GM19043 (cell line): ENCODE measurements around the gene ZCWPW1.
A peak's percentile ranks its signal among the peaks of the same experiment; 100 is the strongest.

Experiments
- ATAC-seq: cut with Tn5 transposase; IDR thresholded peaks from one replicate; pipeline ENCODE4 v1.9.1; 2021; ENCODE audit warnings: low read depth; ENCODE audit not compliant: unreplicated experiment

ZCWPW1 gene

GRCh38 chr7:100433276-100433591 is 4.7 kb upstream of the ZCWPW1 start:
- ATAC-seq: no peak

GRCh38 chr7:100432621-100433275 is 4.2 kb upstream of the ZCWPW1 start:
- no peak for ATAC-seq

GRCh38 chr7:100432053-100432452 is 3.5 kb upstream of the ZCWPW1 start:
- no peak for ATAC-seq

- ATAC-seq: no peak
These were observed 2.8 kb upstream of the ZCWPW1 start for GRCh38 chr7:100431286-100431735.

GRCh38 chr7:100430493-100431285 is 2.2 kb upstream of the ZCWPW1 start:
- ATAC-seq: no peak

- peak; percentile 31 for ATAC-seq
These were observed 1.4 kb upstream of the ZCWPW1 start, which contains the start of gene MEPCE for GRCh38 chr7:100429637-100430492. Gene MEPCE, plus strand, starts transcription at chr7:100429831. Its CDS starts 188 bp downstream, at chr7:100430019.

- ATAC-seq: peak; percentile 54
These were observed 599 bp upstream of the ZCWPW1 start for GRCh38 chr7:100428967-100429636.

- ATAC-seq: no peak
These were observed 723 bp downstream of the ZCWPW1 start for GRCh38 chr7:100427762-100428198.

- ATAC-seq: no peak
These were observed 2.0 kb downstream of the ZCWPW1 start for GRCh38 chr7:100426516-100426915.

- ATAC-seq: no peak
These were observed 3.2 kb downstream of the ZCWPW1 start for GRCh38 chr7:100425347-100425746.

- ATAC-seq: no peak
These were observed 5.2 kb downstream of the ZCWPW1 start for GRCh38 chr7:100423315-100423714.

GRCh38 chr7:100419660-100420226 is 8.8 kb downstream of the ZCWPW1 start:
- no peak for ATAC-seq

- ATAC-seq: no peak
These were observed 9.4 kb downstream of the ZCWPW1 start for GRCh38 chr7:100418930-100419659.

- ATAC-seq: no peak
These were observed 13.1 kb downstream of the ZCWPW1 start for GRCh38 chr7:100415448-100415847.

GRCh38 chr7:100413889-100414288 is 14.6 kb downstream of the ZCWPW1 start:
- ATAC-seq: no peak

- ATAC-seq: no peak
These were observed 15.2 kb downstream of the ZCWPW1 start for GRCh38 chr7:100413346-100413745.

GRCh38 chr7:100411101-100411500 is 17.4 kb downstream of the ZCWPW1 start:
- ATAC-seq: no peak

GRCh38 chr7:100407285-100408180 is 21.0 kb downstream of the ZCWPW1 start:
- no peak for ATAC-seq

- no peak for ATAC-seq
These were observed 21.7 kb downstream of the ZCWPW1 start for GRCh38 chr7:100406767-100407166.
